ENCODE data around the gene DNMBP. TPM values are rescaled to one million over a fixed set of nuclear protein-coding genes. Genes with fewer than 3 reads are reported as not detected.
"Not testable (repeated sequence)": the region's sequence is repeated elsewhere in the genome, so short reads cannot be mapped to it uniquely, and the experiment has no call there.

Gene DNMBP
- total and polyA plus RNA-seq, 2 donors (not counting 3 experiments of a cell fraction or from before 2014, with no cell fraction given) = 32.0 to 53.4 TPM

DNA sequence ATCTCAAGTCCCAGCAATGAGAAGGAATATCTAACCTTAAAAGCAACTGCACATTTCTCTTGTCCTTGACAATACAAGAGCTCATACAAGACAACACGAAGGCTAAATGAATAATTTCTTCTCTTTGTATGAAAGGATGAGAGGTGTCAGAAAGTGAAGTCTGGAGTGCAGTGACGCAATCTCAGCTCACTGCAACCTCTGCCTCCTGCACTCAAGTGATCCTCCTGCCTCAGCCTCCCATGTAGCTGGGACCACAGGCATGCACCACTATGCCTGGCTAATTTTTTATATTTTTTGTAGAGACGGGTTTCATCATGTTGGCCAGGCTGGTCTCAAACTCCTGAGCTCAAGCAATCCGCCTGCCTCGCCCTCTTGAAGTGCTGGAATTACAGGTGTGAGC, 24.1 kb downstream of the DNMBP start:
- POLR2A ChIA-PET; DNase-seq (ENCODE audit: low read depth, low spot score); H3K4me3 ChIP-seq (replicated peaks in 1 of 3; ENCODE audit: insufficient read depth in 1 of 3, low read depth in 1 of 3, low read length in 3 of 3); H3K9me3 ChIP-seq (replicated peaks; ENCODE audit: control insufficient read depth, insufficient read depth, low read length); FAIRE-seq; BruUV-seq (replicated peaks); dilution Hi-C loops (cut with MboI; ENCODE audit: extremely low pct_ligation_motif_present, low sequenced_read_pairs); intact Hi-C loops (cut with micrococcal nuclease); H3K27me3 ChIP-seq (ENCODE audit: control insufficient read depth in 2 of 2, insufficient read depth in 2 of 2, low read length in 2 of 2); H2AFZ ChIP-seq (ENCODE audit: low read depth, low read length); H4K20me1 ChIP-seq (replicated peaks; ENCODE audit: control insufficient read depth, extremely low read depth, insufficient read depth, low read length); H3K9me1 ChIP-seq (replicated peaks; ENCODE audit: control insufficient read depth, extremely low read depth, insufficient read depth, low read length); H3K4me2 ChIP-seq (ENCODE audit: insufficient read depth, low read length); H3K36me3 ChIP-seq (ENCODE audit: control insufficient read depth in 2 of 2, extremely low read depth in 1 of 2, insufficient read depth in 2 of 2, low read length in 2 of 2): not testable (repeated sequence)
- CTCF ChIA-PET = interaction anchor here (1.1 to 3.9 kb wide), 3 partner anchors 9 to 20 kb away, joined by 3 to 17 read pairs (median 7); no protein-coding TSS in a partner anchor
- Histone ChIP-seq H3K9ac (replicated peaks; ENCODE audit: extremely low read depth, insufficient read depth, low read length) (peak overlapping the region; percentile 59), H3K4me1 (ENCODE audit: control insufficient read depth, extremely low read depth, insufficient read depth, low read length) (peaks cover 48% of the 10 kb centered on the region), H3K27ac (ENCODE audit: insufficient read depth, low read depth, low read length) (peak overlapping the region; percentile 82), H3K79me2 (ENCODE audit: control insufficient read depth, insufficient read depth, low read length) (peaks cover 91% of the 10 kb centered on the region)

GRCh38 chr10:99984211-99985034, 25.3 kb downstream of the DNMBP start:
- Histone ChIP-seq H3K4me3 (replicated peaks in 1 of 3; ENCODE audit: insufficient read depth in 1 of 3, low read depth in 1 of 3, low read length in 3 of 3) (peak overlapping the region in 1 of 3 experiments; percentile 6), H3K79me2 (ENCODE audit: control insufficient read depth, insufficient read depth, low read length) (peaks cover 92% of the 10 kb centered on the region), H4K20me1 (replicated peaks; ENCODE audit: control insufficient read depth, extremely low read depth, insufficient read depth, low read length) (no peaks in the 10 kb centered on the region), H3K27me3 (ENCODE audit: control insufficient read depth in 2 of 2, insufficient read depth in 2 of 2, low read length in 2 of 2) (no peaks in the 10 kb centered on the region), H3K9me3 (replicated peaks; ENCODE audit: control insufficient read depth, insufficient read depth, low read length) (no peaks in the 10 kb centered on the region), H3K36me3 (ENCODE audit: control insufficient read depth in 2 of 2, extremely low read depth in 1 of 2, insufficient read depth in 2 of 2, low read length in 2 of 2) (peaks cover 2 to 6% of the 10 kb centered on the region in 2 experiments), H2AFZ (ENCODE audit: low read depth, low read length) (no peak overlapping the region), H3K9ac (replicated peaks; ENCODE audit: extremely low read depth, insufficient read depth, low read length) (peak overlapping the region; percentile 59), H3K9me1 (replicated peaks; ENCODE audit: control insufficient read depth, extremely low read depth, insufficient read depth, low read length) (no peaks in the 10 kb centered on the region), H3K4me2 (ENCODE audit: insufficient read depth, low read length) (peak overlapping the region; percentile 76), H3K4me1 (ENCODE audit: control insufficient read depth, extremely low read depth, insufficient read depth, low read length) (peaks cover 56% of the 10 kb centered on the region), H3K27ac (ENCODE audit: insufficient read depth, low read depth, low read length) (peak overlapping the region; percentile 82)
- FAIRE-seq (no peak), DNase-seq (ENCODE audit: low read depth, low spot score) (peak; percentile 55)
- intact Hi-C loops (cut with micrococcal nuclease) = no loop called here
- TF ChIP-seq MYC (IDR thresholded peaks at IDR 0.05; ENCODE audit: low read depth, low read length) = no peak
- no peak for TF ChIP-seq GATA2 (IDR thresholded peaks at IDR 0.05; ENCODE audit: insufficient read depth, insufficient read length, low read depth, low read length)
- POLR2A ChIA-PET = interaction anchor here (1.0 to 1.4 kb wide), 4 partner anchors 9 to 26 kb away, joined by 3 read pairs; partner anchors contain the start of gene DNMBP
- dilution Hi-C loops (cut with MboI; ENCODE audit: extremely low pct_ligation_motif_present, low sequenced_read_pairs) = no loop called here
- CTCF ChIA-PET = interaction anchor here (0.6 to 3.9 kb wide), 10 partner anchors 10 to 78 kb away, joined by 3 to 23 read pairs (median 6); partner anchors contain the start of gene DNMBP
- BruUV-seq (replicated peaks) = no TSS peak

All from endothelial cell of umbilical vein (primary cell).